Glomerular visceral epithelial cell (primary cell): ENCODE results near the gene RYR3.

Experiments used
- DNase-seq: peaks from one replicate; pipeline ENCODE4 v3.0.0-alpha.2; 2016; ENCODE audit errors: extremely low spot score

The RYR3 gene

DNA sequence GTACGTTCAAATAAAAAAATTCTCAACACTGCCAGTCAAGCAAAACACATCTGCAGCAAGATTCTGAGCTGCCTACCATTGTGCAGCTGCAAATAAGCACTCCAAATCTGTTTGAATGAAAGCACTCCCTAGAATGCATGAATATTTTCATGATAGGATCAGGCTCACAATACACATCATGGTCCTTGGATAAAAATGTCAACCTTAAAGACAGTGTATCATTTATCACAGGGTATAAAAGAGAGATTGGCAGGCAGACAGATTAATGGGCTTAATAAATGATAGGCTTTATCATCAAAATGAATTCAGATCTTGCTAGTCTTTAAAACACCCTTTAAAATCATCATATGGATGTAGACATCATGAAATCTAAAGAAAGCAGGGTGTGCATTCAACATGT, 9.2 kb downstream of the RYR3 start:
- DNase-seq, result no peak

DNA sequence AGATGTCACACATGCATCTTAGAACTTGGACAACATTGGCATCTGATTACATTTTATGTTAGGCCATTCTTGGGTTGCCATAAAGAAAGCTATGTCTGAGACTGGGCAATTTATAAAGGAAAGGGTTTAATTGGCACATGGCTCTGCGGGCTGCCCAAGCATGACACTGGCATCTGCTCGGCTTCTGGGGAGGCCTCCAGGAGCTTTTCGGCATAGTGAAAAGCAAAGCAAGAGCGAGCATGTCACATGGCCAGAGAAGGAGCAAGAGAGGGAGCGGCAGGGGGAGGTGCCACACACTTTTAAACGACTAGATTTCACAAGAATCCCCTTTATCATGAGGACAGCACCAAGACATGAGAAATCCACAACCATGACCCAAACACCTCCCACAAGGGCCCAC, 11.3 kb downstream of the RYR3 start:
- DNase-seq, result no peak

DNA sequence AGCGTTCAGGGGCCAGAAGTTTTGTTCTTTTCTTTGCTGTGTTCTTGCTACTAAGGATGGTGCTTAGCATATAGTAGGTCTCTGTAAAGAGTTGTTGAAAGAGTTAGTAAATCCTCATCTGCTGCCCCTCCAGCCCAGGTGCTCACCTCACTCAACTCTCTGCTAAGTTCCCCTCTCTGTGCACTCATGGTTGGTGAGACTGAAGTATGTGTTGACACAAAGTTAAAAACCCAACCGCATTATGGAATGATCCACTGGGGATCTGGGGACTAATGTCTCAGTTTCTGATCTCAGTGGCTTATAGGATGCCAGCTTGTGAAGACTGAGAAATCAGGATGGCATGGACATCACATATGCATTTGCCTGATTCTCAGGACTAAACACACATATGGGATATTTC, 13.8 kb downstream of the RYR3 start:
- DNase-seq, result no peak

DNA sequence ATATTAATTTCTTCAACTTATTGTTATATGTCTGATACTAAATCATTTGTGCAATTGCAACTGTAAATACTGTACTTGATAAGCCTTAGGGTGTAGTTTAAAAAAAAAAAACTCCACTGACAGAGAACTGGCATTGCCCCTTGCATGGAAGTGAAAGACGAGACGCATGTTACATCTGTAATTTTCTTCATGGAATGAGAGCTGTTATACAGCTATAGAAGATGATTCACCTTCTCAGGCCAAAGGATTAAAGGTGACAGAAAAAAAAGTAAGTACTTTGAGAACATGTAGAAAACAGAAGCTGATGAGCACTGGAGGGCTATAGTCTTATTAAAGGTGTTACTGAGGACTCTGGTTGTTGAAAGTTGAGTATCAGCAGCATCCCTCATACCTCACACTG, 16.1 kb downstream of the RYR3 start:
- DNase-seq, result no peak

DNA sequence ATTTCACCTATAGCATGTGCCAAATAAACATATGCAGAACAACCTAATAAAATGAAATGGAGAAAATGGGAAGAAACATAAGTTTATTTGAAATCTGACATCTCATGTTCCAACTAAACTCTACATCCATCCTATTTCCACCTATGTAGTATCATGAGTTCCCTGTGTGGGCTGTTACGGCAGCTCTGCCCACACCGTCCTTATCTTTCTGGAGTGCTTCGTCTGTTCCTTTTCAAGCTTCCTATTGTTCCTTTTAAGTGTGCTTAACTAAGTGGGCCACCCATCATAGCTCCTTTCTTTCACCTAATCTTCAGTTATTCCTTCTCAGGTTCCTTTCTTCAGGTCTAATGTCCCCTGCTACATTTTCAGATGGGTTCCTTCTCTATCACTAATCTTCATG, 17.3 kb downstream of the RYR3 start:
- DNase-seq, result no peak

DNA sequence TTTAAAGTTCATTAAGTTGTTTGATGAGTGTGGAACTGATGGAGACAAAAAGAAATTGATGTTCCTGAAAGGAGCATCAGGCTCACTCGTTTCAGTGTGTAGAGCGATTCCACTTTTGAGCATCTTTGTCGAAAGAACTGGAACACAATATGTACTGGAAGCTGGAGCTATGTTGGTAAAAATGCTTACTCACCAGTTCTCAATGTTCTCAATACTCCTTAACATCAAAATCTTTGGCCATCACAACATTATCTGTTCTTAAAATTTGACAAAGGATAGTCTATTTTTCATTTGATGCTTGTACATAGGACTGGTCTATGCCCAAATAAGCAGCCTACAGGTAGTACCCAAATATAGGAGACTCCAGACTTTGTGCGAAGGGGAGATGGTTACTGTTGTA, 18.7 kb downstream of the RYR3 start:
- DNase-seq, result no peak

DNA sequence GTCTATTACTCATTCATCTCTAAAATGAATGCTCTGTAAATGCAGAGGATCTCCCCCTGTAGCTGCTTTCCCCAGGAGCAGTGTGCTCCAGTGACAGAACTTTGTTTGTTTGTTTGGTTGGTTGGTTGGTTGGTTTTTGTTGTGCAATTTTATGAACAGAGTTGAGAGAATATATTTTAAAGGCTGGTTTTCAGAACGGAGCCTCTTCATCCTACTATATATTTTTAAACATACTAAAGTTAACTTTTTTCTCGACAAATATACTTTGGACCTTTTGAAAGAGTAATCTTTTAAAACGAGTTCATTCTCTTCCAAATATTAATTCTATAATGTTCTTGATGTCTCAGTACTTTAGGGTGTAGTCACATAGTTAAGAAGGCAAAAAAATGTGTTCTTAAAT, 20.2 kb downstream of the RYR3 start:
- no peak for DNase-seq

DNA sequence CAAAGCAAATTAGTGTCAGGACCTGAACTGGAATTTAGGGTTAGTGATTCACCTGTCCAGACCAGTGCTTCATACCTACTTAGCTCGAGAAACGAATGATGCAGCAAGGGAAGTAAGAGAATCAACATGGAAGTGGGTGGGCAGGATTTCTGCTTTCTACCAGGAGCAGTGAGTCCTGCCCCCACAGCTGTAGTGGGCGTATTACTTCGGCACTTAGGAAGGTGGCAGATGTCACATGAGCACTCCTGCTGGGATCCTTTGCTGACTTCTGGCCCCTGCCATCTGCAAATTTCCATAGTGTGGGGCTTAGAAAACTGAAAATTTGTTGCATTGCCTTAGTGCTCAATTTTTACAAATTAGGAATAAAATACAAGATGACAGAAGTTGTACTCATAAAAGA, 31.2 kb downstream of the RYR3 start:
- DNase-seq, result no peak

DNA sequence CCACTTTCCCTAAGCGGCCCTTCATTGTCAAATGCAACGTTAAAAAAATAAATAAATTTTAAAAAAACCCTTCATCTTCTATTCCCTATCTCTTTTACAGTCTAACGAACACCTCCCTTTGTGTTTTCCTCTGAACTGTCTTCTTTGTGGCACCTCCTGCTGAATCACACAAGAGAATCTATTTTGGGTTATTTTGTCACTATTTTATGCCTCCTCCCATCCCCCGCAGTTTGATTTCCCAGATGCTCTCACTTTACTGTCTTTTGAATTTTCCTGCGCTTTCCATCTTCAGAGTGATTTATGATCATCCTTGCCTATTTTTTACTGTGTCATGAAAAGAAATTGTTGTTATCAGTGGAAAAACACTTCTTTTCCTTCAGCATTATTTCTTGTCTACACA, 32.5 kb downstream of the RYR3 start:
- no peak for DNase-seq

DNA sequence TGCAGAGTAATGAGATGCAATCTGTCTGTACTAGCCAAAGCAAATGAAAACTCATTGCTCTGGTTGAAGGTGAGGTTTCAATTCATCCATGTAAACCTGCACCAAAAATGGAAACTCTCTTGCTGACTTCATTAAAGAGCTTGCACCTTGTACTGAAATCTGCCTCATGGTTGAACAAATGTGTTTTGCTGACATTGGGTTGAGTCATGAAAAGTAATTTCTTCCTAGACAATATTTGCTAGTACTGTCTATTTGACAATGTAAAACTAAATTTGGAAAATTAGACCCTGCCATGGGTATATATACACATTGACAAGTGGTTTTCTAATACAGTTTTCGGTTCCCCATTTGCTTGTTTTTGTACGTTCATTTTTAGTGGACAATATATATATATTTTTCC, 33.3 kb downstream of the RYR3 start:
- no peak for DNase-seq

DNA sequence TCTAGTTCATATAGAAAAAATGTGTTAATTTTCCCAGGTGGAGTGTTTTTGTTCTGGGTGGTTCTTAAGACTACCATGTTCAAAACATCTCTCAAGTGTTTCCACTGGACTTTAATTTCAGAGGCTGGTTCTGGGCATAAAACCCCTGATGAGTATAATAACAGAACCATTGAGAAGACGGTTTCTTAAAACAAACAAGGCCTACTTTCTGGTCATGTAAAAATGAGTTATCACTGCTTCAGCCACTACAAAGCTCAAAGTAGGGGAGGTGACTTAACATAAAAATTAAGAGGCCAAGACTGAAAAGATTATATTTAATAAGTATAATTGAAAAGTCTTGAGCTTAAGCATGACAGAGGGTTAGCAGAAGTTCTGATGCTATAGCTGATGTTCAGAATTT, 33.8 kb downstream of the RYR3 start:
- no peak for DNase-seq

DNA sequence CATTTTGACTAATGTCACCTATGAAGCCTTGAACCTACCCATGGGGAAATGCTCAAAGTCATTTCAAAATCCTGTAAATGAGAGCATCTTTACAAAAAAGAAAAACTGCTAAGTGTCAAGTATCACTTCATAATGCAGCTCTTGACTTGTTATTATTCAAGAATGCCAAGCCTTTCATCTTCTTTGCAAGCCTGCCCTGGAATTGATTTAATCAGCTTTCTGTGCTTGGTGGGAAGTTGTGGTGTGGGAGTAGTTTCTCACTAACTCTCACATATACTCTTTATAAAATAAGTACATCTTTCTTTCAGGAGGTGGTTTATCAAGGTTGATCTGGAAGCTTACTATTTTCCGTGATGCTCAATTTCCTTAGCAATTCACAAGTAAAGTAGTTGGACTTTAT, 43.6 kb downstream of the RYR3 start:
- DNase-seq, result no peak

DNA sequence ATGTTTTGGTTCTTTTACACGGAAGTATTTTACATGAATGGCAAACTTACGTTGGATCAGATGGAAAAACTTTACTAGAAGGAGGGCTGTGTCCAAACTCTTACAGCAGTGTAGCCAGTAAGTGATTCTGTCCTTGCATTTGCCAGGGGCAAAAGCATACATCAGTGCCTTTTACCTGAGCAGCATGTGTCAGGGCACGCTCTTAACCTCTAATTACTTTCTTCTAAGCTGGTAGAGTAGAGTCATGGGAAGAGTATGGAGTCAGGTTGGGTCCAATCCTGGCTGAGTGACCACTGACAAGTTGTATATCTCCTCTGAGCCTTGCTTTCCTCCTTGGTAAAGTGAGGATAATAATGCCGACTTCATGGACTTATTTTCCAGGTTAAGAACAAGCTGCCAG, 47.1 kb downstream of the RYR3 start:
- no peak for DNase-seq

DNA sequence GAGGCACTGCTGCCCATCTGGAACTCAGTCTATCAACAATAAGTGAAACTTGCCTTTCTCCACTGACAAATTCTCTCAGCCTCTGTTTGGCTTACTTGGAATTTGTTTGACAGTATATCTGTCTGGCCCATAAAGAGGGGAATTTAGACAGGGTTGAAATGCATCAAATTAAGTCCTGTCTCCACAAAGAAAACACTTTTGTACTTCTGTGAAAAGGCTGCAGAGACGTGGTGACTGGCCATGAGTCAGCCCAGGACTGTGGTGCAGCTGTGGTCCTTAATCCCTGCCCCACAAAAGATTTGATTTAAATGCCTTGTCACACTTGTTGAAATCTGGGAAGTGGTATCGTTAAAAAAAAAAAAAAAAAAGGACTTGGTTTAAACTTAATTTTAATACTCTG, 47.5 kb downstream of the RYR3 start:
- DNase-seq, result peak; percentile 7

DNA sequence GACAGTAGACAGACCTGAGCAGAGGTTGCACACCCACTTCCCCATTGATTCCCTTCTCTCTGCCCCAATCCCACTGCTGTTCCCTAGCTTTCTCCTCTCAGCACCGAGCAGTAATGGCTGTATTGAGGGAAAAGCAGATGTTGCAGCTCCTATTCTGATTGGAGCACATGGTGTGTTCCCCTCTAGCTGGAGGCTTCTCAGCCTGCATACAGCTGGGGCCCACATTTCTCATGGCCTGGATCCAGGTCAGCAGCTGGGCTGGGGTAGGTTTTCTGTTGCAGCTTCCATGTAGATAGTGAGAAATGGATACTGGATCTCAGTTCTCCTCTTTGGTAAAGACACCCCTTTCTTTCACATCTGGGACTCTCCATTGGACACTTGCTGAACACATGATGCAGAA, 50.1 kb downstream of the RYR3 start:
- no peak for DNase-seq

DNA sequence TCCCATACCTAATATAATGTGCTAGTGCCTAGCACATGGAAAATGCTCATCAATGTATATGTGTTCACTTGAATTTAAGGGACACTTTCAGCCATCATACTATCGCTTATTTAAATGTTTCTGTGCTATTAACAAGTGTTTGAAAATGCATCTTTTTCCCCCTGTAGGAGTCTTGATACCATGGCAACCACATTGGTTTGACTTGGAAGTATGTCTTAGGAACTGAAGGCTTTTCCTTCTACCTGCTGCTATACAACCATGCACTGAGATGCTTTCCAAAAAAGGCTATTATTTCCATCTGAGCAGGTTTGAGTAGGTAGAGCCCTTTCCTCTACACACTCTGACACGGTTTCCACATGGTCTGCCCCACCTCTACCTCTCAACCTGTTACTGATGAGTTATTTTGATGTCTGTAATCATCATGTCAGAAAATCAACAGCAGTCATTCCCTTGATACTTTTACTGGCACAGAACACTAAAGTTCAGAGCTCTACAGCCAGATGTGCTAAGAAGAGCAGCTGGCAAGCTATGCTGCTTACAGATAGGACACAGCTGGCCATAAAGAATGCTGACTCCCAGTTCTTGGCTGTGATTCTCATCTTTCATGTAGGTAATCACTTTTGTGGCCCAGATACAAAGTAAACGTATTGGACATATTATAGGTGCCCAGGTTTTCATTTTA, 59.3 kb downstream of the RYR3 start:
- DNase-seq, result no peak

DNA sequence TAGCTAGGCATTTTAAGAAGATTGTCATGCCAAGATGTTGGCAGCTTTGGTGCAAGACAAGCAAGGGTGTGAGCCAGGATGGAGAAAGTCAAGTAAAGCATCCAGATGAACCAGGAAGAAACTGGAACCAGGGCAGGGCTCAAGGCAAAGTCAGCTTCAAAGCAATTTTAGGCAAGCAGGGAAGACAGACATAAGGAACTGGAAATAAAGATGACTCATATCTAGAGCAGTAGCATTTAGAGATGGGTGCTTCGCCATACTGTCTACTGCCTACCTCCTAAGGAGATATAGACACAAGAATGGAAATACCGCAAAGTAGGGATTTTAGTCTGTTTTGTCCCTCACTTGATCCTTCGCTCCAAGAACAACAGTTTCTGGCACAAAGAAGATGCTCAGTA, 59.9 kb downstream of the RYR3 start:
- DNase-seq, result no peak

DNA sequence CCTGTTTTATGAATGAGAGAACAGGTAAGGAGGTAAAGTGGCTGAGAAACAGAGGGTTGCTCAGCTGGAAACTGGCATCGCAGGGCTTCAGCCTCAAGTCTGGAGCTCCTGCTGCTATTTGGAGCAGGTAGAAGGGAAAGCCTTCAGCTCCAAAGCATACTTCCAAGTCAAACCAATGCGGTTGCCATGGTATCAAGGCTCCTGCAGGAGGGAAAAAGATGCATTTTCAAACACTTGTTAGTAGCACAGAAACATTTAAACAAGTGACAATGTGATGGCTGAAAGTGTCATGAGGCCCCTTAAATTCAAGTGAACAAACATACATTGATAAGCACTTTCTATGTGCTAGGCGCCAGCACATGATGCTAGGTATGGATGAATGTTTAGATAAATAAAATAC, 60.4 kb downstream of the RYR3 start:
- no peak for DNase-seq

DNA sequence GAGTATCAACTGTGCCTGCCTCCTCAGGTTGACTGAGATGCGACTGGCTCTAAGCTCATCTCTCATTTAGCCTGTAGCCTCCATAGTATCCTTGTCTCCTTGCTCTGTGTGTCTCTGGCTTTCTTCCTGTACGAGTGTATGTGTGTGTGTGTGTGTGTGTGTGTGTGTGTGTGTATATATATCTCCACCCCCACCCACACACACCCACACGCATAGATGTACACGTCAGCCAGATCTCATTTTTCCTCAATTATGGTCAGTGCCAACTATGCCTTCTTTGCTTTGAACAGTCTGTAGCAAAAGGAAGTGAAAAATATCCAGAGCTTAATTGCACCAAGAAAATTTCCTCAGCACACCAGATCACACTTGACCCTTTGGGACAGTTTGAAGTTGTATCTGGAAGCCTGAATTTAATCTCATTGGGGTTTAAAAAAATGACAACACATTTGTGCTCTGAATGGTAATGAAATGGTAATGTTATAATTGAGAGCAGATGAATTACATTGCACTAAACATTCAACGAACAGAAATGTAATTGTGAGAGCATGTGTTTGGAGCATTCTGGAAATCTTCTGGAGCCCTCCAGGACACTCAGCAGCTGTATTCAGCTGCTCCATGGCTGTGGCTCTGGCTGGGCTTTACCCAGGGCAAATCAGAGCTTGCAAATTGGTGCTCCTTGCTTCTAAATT, 63.6 kb downstream of the RYR3 start:
- DNase-seq, result no peak

DNA sequence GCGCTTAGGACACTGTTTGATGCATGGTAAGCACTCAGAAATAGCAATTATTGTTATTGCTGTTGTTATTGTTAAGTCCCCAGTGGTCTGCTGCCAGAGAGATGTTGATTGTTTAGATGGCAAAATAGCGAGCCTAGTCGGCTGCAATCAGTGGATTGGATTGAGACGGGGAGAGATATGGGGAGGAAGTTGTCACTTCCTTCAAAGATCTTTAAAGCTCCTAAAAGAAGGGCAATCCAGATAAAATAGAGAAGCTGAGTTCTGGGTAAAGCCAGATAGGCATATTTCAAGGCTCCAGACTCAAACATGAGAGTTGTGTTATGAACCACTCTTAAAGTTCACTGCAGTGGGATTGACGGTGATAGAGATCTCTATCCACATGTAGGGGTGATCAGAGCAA, 64.5 kb downstream of the RYR3 start:
- DNase-seq, result no peak

DNA sequence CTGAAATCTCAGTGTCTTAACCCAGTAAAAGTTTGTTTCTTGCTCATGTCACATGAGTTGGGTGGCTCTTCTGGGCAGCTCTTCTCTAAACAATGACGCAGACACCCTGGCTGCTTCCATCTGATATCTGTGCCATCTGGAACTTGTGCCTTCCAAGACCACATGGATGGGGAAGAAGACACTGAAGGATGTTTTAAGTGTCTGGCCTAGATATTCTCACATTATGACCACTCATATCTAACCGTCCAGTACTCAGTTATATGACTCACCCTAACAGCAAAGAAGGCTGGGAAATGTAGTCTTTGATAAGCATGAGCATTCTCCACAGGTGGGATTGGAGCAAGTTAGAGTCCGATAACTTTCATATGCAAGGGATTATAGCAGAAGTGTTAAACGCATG, 66.4 kb downstream of the RYR3 start:
- no peak for DNase-seq

DNA sequence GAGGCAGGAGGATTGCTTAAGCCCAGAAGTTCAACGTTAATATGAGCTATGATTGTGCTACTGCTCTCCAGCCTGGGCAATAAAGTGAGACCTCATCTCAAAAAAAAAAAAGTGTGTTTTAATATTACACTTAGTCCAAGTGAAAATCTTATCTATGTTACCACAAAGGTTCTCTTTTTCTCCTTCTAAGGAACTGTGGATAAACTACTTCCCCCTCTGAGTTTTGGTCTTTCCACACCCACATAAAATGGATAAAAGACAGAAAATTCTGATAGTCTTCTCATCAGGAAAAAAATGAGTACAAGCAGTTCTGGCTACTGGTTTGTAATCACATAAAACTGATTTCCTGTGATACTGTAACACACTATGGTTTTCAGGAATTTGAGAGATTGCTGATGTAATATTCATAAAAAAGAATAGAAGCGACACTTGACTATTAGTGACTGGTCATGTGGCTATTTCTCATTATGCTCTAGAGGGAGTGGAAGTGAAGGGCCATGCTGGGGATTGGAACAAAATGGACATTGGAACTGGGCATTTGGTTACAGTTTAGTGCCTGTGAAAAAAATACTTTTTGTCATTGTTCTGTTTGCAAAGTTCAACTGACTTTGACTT, 68.2 kb downstream of the RYR3 start:
- no peak for DNase-seq

DNA sequence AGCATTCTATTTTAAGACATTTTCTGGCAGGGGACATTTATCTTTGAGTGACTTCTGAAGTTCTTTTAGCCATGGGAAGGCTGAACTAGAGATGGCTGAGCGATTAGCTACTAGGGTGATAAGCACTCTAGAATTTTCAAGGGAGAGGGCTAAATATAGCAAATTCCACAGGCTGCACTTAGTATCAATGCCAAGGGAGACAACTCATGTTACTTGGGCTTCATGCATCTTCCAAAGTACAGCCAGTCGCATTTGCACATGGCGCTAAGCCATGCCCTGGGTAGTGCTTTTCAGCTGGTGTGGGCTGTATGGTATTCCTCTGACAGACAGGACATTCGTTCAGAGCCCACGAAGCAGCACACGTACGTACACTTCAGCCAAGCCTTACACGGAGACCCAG, 69.6 kb downstream of the RYR3 start:
- no peak for DNase-seq

DNA sequence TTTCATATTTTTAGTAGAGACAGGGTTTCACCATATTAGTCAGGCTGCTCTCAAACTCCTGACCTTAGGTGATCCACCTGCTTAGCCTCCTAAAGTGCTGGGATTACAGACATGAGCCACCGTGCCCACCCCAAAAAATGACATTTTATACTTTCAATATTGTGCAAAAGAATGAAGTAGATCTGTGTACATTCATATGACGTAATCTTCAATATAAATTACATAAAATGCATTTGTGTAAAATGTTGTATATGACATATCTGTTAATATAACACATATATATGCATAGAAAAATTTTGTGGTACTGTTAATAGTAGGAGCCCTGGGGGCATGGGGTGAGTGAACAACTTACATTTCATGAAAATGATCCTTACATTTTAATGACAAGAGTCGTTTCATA, 71.7 kb downstream of the RYR3 start:
- no peak for DNase-seq
